ENCODE data around the gene PGAP6. TPM values are rescaled to one million over a fixed set of nuclear protein-coding genes. Genes with fewer than 3 reads are reported as not detected.

The PGAP6 gene
- total RNA-seq, 4 donors from 2014 or later = 10.6 to 36.2 (median 12.8) TPM

DNA sequence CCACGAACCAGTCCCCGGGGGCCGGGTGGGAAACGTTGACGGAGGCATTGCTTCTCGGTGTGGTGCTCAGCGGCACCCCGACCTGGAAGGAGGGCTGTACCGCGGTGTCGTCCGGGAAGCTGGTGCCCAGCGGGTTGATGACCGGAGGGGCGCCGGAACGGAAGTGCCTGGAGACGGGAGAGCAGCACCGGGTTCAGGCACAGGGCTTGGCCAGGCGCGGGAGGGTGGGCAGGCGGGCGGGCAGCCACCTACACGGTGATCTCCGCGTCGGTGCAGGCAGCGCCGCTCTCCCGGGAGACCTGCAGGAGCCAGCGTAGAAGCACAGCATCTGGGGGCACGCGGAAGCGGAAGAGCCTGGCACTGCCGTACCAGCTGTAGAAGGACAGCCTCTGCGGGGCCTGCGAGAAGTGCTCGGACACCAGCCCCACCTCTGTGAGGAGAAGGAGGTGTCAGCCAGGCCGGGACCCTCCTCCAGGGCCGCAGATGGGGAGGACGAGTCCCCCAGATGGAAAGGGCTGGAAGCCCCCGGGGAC, 4.3 kb downstream of the PGAP6 start:
- Histone ChIP-seq H3K27ac (no peak overlapping the region), H3K27me3 (no peaks in the 10 kb centered on the region), H3K4me3 (no peak overlapping the region), H3K36me3 (no peaks in the 10 kb centered on the region), H3K9me3 (no peaks in the 10 kb centered on the region), H3K4me1 (no peaks in the 10 kb centered on the region)
- TF ChIP-seq POLR2A (IDR thresholded peaks at IDR 0.05) = no peak
- TF ChIP-seq, protein P1, sequence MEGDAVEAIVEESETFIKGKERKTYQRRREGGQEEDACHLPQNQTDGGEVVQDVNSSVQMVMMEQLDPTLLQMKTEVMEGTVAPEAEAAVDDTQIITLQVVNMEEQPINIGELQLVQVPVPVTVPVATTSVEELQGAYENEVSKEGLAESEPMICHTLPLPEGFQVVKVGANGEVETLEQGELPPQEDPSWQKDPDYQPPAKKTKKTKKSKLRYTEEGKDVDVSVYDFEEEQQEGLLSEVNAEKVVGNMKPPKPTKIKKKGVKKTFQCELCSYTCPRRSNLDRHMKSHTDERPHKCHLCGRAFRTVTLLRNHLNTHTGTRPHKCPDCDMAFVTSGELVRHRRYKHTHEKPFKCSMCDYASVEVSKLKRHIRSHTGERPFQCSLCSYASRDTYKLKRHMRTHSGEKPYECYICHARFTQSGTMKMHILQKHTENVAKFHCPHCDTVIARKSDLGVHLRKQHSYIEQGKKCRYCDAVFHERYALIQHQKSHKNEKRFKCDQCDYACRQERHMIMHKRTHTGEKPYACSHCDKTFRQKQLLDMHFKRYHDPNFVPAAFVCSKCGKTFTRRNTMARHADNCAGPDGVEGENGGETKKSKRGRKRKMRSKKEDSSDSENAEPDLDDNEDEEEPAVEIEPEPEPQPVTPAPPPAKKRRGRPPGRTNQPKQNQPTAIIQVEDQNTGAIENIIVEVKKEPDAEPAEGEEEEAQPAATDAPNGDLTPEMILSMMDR (IDR thresholded peaks at IDR 0.05) = no peak
- intact Hi-C loops (cut with DNase I; ENCODE audit: low total_unique reads) = no loop called here
- DNase-seq = no peak

DNA sequence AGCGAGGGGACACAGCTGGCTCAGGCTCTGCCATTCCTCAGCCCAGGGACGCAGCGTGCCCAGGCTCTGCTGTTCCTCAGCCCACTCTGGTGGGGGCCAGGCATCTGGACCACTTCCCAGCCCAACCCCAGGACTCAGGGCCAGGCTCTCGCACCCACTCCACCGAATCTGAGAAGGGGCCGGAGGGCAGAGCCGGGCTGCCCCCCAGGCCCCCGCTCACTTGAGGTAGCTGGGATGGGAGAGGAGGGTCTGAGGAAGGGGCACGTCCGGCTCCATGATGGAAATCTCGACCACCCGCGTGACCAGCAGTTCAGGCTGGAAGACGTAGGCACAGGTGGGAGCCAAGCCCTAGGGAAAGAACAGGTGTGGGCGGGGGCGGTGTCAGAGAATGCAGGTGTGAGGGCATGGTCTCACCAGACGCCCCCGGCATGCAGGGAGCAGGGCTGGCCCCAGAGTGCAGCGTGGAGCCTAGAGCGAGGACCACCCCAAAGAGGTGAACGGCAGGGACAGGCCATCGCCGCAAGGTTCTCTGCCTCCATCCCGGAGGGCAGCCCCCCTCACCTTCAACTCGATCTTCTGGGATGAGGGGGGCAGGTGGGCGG, 4.9 kb downstream of the PGAP6 start:
- no peaks in the 10 kb centered on the region for H3K27me3 ChIP-seq
- no peak for DNase-seq
- no peaks in the 10 kb centered on the region for H3K9me3 ChIP-seq
- no peak overlapping the region for H3K4me3 ChIP-seq
- no peaks in the 10 kb centered on the region for H3K36me3 ChIP-seq
- no peaks in the 10 kb centered on the region for H3K4me1 ChIP-seq
- TF ChIP-seq, protein P1 (IDR thresholded peaks at IDR 0.05) = no peak
- TF ChIP-seq POLR2A (IDR thresholded peaks at IDR 0.05) = no peak
- no peak overlapping the region for H3K27ac ChIP-seq
- intact Hi-C loops (cut with DNase I; ENCODE audit: low total_unique reads) = no loop called here

DNA sequence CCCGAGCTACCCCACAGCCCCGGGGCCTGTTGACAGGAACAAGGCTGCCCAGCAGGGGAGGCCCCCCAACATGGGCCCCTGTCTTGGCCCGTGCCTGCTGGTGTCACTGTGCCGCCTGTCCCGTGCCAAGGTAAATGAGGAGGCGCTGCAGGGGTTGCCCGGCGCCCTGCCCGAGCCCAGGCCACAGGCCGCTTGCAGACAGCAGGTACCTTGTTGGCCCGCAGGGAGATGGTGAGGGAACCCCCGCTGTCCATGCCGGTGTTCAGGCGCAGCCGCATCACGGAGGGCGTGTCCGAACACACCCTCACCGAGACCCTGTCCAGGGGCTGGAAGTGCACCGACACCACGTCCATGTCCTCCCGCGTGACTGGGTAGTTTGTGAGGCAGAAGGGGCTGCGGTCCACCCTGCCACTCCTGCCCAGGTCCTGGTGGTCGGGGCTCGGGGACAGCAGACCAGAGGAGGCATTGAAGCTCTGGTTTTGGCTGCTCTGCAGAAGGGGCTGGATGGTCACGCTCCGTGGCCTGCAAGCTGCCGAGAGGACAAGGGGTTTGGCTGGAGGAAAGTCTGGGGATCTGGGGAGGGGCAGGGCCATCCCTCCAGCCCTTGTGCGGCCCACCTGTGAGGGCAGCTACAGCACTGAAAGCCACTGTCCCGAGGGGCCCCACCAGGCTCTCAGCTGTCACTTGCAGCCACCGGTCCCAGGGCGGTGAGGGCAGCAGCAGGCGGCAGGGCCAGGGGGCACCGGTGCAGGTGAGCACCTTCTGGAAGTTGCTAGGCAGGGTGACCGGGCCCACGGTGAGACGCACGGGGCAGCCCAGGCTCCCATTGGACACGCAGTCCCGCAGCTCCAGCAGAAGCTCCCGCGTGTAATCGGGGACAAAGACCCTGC, 5.6 kb downstream of the PGAP6 start:
- intact Hi-C loops (cut with DNase I; ENCODE audit: low total_unique reads) = no loop called here
- no peak for DNase-seq
- Histone ChIP-seq H3K4me3 (no peak overlapping the region), H3K27me3 (no peaks in the 10 kb centered on the region), H3K4me1 (no peaks in the 10 kb centered on the region), H3K9me3 (no peaks in the 10 kb centered on the region), H3K36me3 (no peaks in the 10 kb centered on the region), H3K27ac (no peak overlapping the region)
- no peak for TF ChIP-seq POLR2A (IDR thresholded peaks at IDR 0.05)
- TF ChIP-seq, protein P1 (IDR thresholded peaks at IDR 0.05) = no peak

DNA sequence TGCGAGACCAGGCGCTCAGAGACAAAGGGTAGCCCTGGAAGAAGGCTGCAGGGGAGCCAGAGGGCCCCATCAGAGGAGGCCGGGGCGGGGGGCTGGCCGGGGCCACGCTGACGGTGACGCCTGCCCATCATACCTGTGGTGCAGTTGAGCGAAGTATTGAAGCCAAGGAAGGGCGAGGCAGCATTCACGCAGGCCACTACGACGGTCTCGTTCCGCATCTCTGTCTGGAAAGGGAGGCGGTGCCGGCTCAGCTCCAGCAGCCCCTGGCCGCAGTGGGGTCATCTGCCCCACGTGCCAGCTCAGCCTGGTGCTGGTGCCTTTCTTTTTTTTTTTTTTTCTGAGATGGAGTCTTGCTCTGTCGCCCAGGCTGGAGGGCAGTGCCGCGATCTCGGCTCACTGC, 6.6 kb downstream of the PGAP6 start:
- no peaks in the 10 kb centered on the region for H3K27me3 ChIP-seq
- no peaks in the 10 kb centered on the region for H3K36me3 ChIP-seq
- no peak overlapping the region for H3K4me3 ChIP-seq
- intact Hi-C loops (cut with DNase I; ENCODE audit: low total_unique reads) = no loop called here
- no peak for DNase-seq
- no peak overlapping the region for H3K27ac ChIP-seq
- peaks cover 0 to 5% of the 10 kb centered on the region in 2 donors for H3K4me1 ChIP-seq
- TF ChIP-seq POLR2A (IDR thresholded peaks at IDR 0.05) = no peak
- TF ChIP-seq, protein P1 (IDR thresholded peaks at IDR 0.05) = no peak
- no peaks in the 10 kb centered on the region for H3K9me3 ChIP-seq

DNA sequence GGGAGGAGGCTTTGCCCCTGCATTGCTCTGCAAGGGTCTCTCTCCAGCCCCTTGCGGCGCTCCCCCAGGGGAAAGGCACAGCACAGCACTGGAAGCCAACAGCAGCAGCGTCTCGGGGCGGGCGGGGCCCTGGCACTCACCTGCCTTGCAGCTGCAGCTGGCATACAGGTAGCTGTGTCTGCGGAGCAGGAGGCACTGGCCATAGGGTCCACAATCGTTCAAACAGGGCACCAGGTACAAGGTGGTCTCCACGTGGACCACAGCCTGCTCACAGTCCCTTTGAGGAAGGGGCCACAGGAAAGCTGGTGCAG, 7.2 kb downstream of the PGAP6 start:
- Histone ChIP-seq H3K4me1 (peaks cover 4 to 11% of the 10 kb centered on the region in 2 donors), H3K36me3 (no peaks in the 10 kb centered on the region), H3K27me3 (no peaks in the 10 kb centered on the region), H3K27ac (no peak overlapping the region), H3K9me3 (no peaks in the 10 kb centered on the region), H3K4me3 (no peak overlapping the region)
- no peak for DNase-seq
- intact Hi-C loops (cut with DNase I; ENCODE audit: low total_unique reads) = no loop called here
- TF ChIP-seq, protein P1 (IDR thresholded peaks at IDR 0.05) = no peak
- no peak for TF ChIP-seq POLR2A (IDR thresholded peaks at IDR 0.05)
